Mesothelial cell of epicardium (in vitro differentiated cells): Measurements from ENCODE around the gene RXFP2. TPM values are rescaled to one million over a fixed set of nuclear protein-coding genes. Genes with fewer than 3 reads are reported as not detected.

Experiments used
- DNase-seq, 2 experiments: peaks; one replicate each; pipeline ENCODE4 v3.0.0; 2021; ENCODE audit warnings: low spot score in 2 of 2; ENCODE audit not compliant: unreplicated experiment in 2 of 2
- H3K27ac Mint-ChIP-seq: 2 replicates; pipeline ENCODE4 v1.8.0; 2021; ENCODE audit warnings: mixed read lengths
- H3K27me3 Mint-ChIP-seq: 2 replicates; pipeline ENCODE4 v1.8.0; 2021; ENCODE audit warnings: low read depth, mixed read lengths
- H3K36me3 Mint-ChIP-seq: 2 replicates; pipeline ENCODE4 v1.8.0; 2021; ENCODE audit warnings: mixed read lengths
- H3K4me1 Mint-ChIP-seq: 2 replicates; pipeline ENCODE4 v1.8.0; 2021; ENCODE audit warnings: mixed read lengths
- H3K4me3 Mint-ChIP-seq: 2 replicates; pipeline ENCODE4 v1.8.0; 2021; ENCODE audit warnings: mild to moderate bottlenecking, moderate library complexity, mixed read lengths
- H3K9me3 Mint-ChIP-seq: 2 replicates; pipeline ENCODE4 v1.8.0; 2021; ENCODE audit warnings: mixed read lengths
- total RNA-seq: library from RNA; stranded (reverse); gene quantifications from 3 replicates; pipeline ENCODE4 v1.2.1, GENCODE V29; 2021
- TF ChIP-seq, protein P1 (sequence below): fragments of 200-600 bp; sonication (generic); IDR thresholded peaks from one replicate; pipeline ENCODE4 v1.5.0; 2021; ENCODE audit warnings: antibody characterized with exemption; ENCODE audit not compliant: unreplicated experiment

RXFP2 gene
- total RNA-seq, 1 donor from 2014 or later, result 0.45 TPM

DNA sequence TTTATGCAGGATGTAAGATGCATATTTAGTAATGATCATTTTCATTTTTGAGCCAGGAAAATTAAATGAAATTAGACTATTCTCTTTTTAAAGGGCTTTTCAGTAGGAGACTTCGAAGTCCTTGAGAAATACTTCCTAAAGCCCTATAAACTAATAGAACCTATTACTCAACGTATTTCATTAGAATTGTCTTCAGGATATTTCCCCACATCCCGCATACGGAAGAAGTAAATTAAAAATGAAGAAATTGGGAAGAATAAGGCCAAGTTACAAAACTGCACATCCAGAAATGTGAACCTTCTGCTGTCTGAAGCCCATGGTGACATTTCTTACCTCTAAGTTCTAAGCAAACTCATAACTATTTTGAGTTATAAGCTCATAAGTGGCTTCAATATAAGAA, 66.5 kb downstream of the RXFP2 start:
- TF ChIP-seq, protein P1, sequence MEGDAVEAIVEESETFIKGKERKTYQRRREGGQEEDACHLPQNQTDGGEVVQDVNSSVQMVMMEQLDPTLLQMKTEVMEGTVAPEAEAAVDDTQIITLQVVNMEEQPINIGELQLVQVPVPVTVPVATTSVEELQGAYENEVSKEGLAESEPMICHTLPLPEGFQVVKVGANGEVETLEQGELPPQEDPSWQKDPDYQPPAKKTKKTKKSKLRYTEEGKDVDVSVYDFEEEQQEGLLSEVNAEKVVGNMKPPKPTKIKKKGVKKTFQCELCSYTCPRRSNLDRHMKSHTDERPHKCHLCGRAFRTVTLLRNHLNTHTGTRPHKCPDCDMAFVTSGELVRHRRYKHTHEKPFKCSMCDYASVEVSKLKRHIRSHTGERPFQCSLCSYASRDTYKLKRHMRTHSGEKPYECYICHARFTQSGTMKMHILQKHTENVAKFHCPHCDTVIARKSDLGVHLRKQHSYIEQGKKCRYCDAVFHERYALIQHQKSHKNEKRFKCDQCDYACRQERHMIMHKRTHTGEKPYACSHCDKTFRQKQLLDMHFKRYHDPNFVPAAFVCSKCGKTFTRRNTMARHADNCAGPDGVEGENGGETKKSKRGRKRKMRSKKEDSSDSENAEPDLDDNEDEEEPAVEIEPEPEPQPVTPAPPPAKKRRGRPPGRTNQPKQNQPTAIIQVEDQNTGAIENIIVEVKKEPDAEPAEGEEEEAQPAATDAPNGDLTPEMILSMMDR, result no peak
- Mint-ChIP-seq H3K36me3 (no peaks in the 10 kb centered on the region), H3K27ac (no peak overlapping the region), H3K4me3 (no peak overlapping the region), H3K4me1 (peaks cover 3% of the 10 kb centered on the region), H3K27me3 (peaks cover 2% of the 10 kb centered on the region), H3K9me3 (peaks cover 10% of the 10 kb centered on the region)
- DNase-seq, result no peak

DNA sequence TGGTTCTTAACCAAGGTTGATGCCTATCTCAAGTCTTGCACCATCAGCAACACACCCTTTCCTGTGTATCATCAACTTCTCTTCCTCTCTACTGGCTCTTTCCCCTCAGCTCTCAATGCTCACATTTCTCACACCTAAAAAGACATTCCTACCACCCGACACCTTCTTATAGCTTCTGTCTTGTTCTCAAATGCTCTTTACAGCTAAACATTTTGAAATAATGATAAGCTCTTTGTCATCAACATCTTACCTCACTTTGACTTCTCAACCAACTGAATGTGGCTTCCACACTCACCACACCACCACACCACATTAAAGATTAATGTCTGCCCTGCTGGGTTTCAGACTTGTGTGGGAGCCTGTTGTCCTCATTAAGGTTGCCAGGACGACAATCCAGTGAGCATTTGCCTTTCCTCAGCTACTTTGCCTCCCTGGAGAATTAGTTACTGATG, 67.8 kb downstream of the RXFP2 start:
- peaks cover 3% of the 10 kb centered on the region for H3K4me1 Mint-ChIP-seq
- H3K9me3 Mint-ChIP-seq, result peaks cover 21% of the 10 kb centered on the region
- no peaks in the 10 kb centered on the region for H3K36me3 Mint-ChIP-seq
- no peaks in the 10 kb centered on the region for H3K27me3 Mint-ChIP-seq
- no peak overlapping the region for H3K27ac Mint-ChIP-seq
- TF ChIP-seq, protein P1, result no peak
- no peak for DNase-seq
- H3K4me3 Mint-ChIP-seq, result no peak overlapping the region

DNA sequence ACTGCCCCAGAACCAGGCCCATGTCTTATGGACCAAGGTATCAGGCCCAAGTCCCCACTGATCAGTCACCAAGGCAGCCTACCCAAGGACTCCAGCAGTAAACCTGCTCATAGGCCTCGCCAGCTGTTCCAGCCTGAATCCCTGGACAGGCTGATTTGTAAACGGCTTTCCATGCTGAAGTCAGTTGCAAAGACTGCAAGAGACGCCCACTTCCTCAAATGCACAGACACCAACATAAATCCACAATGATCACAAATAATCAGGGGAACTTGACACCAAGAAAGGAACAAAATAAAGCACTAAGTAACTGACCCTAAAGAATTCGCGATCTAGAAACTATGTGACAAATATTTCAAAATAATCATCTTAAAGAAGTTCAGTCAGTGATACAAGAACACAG, 75.2 kb downstream of the RXFP2 start:
- no peak overlapping the region for H3K4me3 Mint-ChIP-seq
- peaks cover 8% of the 10 kb centered on the region for H3K36me3 Mint-ChIP-seq
- peaks cover 65% of the 10 kb centered on the region for H3K9me3 Mint-ChIP-seq
- H3K27me3 Mint-ChIP-seq, result no peaks in the 10 kb centered on the region
- DNase-seq, result no peak
- H3K4me1 Mint-ChIP-seq, result no peaks in the 10 kb centered on the region
- TF ChIP-seq, protein P1, result no peak
- no peak overlapping the region for H3K27ac Mint-ChIP-seq

DNA sequence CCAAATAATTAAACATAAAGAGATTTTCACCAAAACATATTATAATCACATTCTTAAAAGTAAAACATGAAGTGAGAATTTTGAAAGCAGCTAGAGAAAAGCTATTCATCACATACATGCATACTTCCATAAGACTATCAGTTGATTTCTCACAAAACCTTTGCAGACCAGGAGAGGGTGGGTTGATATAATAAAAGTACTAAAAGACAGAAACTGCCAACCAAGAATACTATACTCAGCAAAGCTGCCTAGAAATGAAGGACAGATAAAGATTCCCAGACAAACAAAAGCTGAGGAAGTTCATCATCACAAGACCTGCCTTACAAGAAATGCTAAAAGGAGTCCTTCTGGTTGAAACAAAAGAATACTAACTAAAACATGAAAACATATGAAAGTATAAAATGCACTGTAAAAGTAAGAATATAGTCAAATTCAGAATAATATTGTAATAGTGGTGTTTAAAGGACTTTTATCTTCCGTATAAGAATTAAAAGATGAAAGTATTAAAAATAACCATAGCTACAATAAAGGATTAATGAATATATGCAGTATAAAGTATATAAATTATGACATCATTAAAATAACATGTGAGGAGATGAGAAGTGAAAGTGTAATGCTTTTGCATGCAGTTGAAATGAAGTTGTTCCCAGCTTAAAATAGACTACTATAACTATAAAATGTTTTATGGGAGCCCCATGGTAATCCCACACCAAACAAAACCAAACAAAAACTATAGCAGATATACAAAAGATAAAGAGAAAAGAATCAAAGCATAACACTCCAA, 76.2 kb downstream of the RXFP2 start:
- H3K4me1 Mint-ChIP-seq, result no peaks in the 10 kb centered on the region
- peaks cover 8% of the 10 kb centered on the region for H3K36me3 Mint-ChIP-seq
- no peak for DNase-seq
- no peak overlapping the region for H3K27ac Mint-ChIP-seq
- H3K4me3 Mint-ChIP-seq, result no peak overlapping the region
- TF ChIP-seq, protein P1, result no peak
- no peaks in the 10 kb centered on the region for H3K27me3 Mint-ChIP-seq
- peaks cover 57% of the 10 kb centered on the region for H3K9me3 Mint-ChIP-seq

DNA sequence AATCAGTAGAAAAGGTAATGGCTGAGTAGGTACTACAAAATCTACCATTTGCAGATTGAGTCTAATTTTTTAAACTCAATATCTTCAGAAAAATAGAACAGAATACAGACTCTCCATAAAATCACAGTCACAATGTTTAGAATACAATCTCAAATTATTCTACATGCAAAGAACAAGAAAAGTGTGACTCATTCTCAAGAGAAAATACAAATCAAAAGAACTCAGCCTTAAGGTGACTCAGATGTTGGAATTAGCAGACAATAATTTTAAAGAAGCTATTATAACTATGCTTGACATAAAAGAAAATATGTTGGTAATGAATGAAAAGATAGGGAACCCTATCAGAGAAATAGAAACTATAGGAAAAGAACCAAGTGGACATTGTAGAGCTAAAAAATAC, 78.9 kb downstream of the RXFP2 start:
- no peak for DNase-seq
- H3K4me3 Mint-ChIP-seq, result no peak overlapping the region
- H3K36me3 Mint-ChIP-seq, result peaks cover 8% of the 10 kb centered on the region
- TF ChIP-seq, protein P1, result no peak
- H3K27me3 Mint-ChIP-seq, result no peaks in the 10 kb centered on the region
- no peak overlapping the region for H3K27ac Mint-ChIP-seq
- peaks cover 45% of the 10 kb centered on the region for H3K9me3 Mint-ChIP-seq
- no peaks in the 10 kb centered on the region for H3K4me1 Mint-ChIP-seq
